Neural cell (in vitro differentiated cells): Measurements from ENCODE around the gene EDA.

Experiments
- CTCF ChIP-seq: fragments of 450-650 bp; IDR thresholded peaks from 2 replicates; pipeline ENCODE4 v1.5.1; 2014; ENCODE audit warnings: antibody characterized with exemption, mild to moderate bottlenecking, moderate library complexity; ENCODE audit not compliant: poor library complexity, severe bottlenecking
- EP300 ChIP-seq: fragments of 450-650 bp; conservative IDR thresholded peaks from 2 replicates; pipeline ENCODE4 v1.6.1; 2014; ENCODE audit warnings: antibody characterized with exemption, mild to moderate bottlenecking, moderate library complexity; ENCODE audit not compliant: poor library complexity, severe bottlenecking
- REST ChIP-seq: IDR thresholded peaks from 2 replicates; pipeline ENCODE4 v1.6.1; 2012; ENCODE audit warnings: borderline replicate concordance

- TF ChIP-seq REST (no peak), CTCF (no peak), EP300 (no peak)
Observed at GRCh38 chrX:70025464-70025863, 409.6 kb downstream of the EDA start.
